ENCODE data around the gene IGFL1.

GRCh38 chr19:46250076-46250735 is 20.7 kb downstream of the IGFL1 start:
- TF ChIP-seq CTCF (IDR thresholded peaks at IDR 0.05; ENCODE audit: low read length) (no peak), EZH2 (IDR thresholded peaks at IDR 0.05; ENCODE audit: borderline replicate concordance, low read length) (no peak)

Measured in OCI-LY1 (cell line).